PFSK-1 (cell line): Measurements from ENCODE around the gene ANO3.

Experiments used
- FOXP2 ChIP-seq: optimal IDR thresholded peaks from 2 replicates; pipeline ENCODE3; 2011; ENCODE audit warnings: borderline replicate concordance, control low read depth, inconsistent platforms; ENCODE audit not compliant: insufficient read depth; ENCODE audit errors: extremely low read length, extremely low read depth
- POLR2AphosphoS5 ChIP-seq: IDR thresholded peaks from 2 replicates; pipeline ENCODE4 v1.6.1; 2012; ENCODE audit warnings: low read depth, mild to moderate bottlenecking, control low read depth, low read length, moderate library complexity
- SIN3A ChIP-seq: IDR thresholded peaks from 2 replicates; pipeline ENCODE4 v1.6.1; 2012; ENCODE audit warnings: mild to moderate bottlenecking, low read length, moderate library complexity, borderline replicate concordance; ENCODE audit not compliant: insufficient read depth
- TAF1 ChIP-seq: IDR thresholded peaks from 2 replicates; pipeline ENCODE4 v1.6.1; 2012; ENCODE audit warnings: low read length, control low read depth, borderline replicate concordance; ENCODE audit not compliant: insufficient read depth
- TF ChIP-seq, protein P1 (sequence below), 2 experiments: IDR thresholded peaks; 2 replicates each; pipeline versions ENCODE4 v1.6.1 to v1.8.0; 2011 to 2012; ENCODE audit warnings: low read depth in 2 of 2, low read length in 2 of 2, control low read depth in 1 of 2, inconsistent platforms in 1 of 2, mild to moderate bottlenecking in 1 of 2, moderate library complexity in 1 of 2; ENCODE audit not compliant: insufficient read depth in 1 of 2

The ANO3 gene

DNA sequence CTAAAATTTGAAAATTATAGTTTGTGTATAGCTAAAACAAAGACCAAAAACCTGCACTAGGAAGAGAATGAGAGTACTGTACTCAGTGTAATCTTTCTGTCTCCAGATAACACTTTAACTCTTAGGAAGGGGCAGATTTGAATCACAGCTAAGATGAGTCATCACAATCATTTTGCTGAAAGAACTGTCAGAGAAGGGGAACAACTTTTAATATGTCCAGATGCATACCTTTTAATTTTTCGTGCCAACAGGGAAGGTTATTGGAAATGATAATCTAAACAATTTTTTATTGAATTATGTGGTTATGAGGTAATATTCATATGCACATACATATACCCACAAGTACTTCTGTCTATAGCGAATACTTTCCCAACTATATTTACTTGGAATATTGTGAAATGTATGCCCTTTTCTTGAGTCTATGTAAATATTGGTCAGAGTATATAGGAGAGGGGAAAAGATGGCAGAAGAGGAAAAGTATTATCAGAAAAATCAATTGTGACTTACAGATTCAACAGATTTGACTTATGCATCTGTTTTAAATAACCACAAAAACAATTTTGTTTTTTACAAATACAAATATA lies 291.2 kb downstream of the ANO3 start:
- no peak for TF ChIP-seq SIN3A
- TF ChIP-seq, protein P1, sequence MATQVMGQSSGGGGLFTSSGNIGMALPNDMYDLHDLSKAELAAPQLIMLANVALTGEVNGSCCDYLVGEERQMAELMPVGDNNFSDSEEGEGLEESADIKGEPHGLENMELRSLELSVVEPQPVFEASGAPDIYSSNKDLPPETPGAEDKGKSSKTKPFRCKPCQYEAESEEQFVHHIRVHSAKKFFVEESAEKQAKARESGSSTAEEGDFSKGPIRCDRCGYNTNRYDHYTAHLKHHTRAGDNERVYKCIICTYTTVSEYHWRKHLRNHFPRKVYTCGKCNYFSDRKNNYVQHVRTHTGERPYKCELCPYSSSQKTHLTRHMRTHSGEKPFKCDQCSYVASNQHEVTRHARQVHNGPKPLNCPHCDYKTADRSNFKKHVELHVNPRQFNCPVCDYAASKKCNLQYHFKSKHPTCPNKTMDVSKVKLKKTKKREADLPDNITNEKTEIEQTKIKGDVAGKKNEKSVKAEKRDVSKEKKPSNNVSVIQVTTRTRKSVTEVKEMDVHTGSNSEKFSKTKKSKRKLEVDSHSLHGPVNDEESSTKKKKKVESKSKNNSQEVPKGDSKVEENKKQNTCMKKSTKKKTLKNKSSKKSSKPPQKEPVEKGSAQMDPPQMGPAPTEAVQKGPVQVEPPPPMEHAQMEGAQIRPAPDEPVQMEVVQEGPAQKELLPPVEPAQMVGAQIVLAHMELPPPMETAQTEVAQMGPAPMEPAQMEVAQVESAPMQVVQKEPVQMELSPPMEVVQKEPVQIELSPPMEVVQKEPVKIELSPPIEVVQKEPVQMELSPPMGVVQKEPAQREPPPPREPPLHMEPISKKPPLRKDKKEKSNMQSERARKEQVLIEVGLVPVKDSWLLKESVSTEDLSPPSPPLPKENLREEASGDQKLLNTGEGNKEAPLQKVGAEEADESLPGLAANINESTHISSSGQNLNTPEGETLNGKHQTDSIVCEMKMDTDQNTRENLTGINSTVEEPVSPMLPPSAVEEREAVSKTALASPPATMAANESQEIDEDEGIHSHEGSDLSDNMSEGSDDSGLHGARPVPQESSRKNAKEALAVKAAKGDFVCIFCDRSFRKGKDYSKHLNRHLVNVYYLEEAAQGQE (IDR thresholded peaks at IDR 0.05; ENCODE audit: insufficient read depth in 1 of 2, low read depth in 2 of 2, low read length in 2 of 2), result no peak
- no peak for TF ChIP-seq POLR2AphosphoS5
- TF ChIP-seq TAF1, result no peak
- no peak for TF ChIP-seq FOXP2

DNA sequence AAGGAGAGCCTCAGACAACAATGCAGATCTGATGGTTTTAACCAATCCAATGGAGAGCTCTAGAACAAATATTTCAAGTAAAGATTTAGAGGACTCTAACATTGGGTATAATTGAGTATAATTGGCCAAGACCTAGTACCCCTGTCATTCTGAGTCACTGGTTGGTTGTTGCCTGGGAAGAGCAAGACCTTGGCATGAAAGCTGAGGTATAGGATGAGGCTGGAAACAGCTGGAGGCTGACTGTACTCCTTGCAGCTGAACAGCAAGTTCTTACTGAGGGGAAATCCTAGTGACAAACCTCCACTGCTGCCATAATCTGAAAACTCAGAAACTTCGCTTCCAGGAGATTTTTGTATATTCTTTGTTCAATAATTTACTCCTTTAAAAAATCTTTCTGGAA lies 294.4 kb downstream of the ANO3 start:
- TF ChIP-seq SIN3A (no peak), TAF1 (no peak), FOXP2 (no peak), POLR2AphosphoS5 (no peak)
- TF ChIP-seq, protein P1 (IDR thresholded peaks at IDR 0.05; ENCODE audit: insufficient read depth in 1 of 2, low read depth in 2 of 2, low read length in 2 of 2), result no peak

- TF ChIP-seq, protein P1 (IDR thresholded peaks at IDR 0.05; ENCODE audit: insufficient read depth in 1 of 2, low read depth in 2 of 2, low read length in 2 of 2), result no peak
- TF ChIP-seq POLR2AphosphoS5 (no peak), TAF1 (no peak), FOXP2 (no peak)
Measured at GRCh38 chr11:26632691-26633159, 300.8 kb downstream of the ANO3 start.

DNA sequence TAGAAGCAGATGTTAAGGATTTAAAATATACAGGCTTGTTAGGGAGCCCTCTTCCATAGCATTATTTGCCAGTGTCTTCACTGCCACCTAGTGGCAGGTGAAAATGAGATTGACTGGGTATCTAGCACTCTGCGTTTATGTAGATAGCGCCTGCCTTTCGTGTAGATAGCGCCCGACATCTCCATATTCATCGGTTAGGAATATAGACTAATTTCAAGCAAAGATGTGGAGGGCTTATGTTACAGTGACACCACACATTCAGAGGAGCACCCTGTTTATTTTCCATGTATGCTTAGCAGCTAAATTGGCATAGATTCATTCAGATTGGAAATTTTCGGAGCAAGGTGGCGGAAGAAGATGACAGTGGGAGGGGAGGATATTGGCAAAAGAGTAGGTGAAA lies 318.0 kb downstream of the ANO3 start:
- TF ChIP-seq POLR2AphosphoS5, result no peak
- no peak for TF ChIP-seq TAF1
- TF ChIP-seq SIN3A, result no peak
- TF ChIP-seq FOXP2, result no peak
- TF ChIP-seq, protein P1 (IDR thresholded peaks at IDR 0.05; ENCODE audit: insufficient read depth in 1 of 2, low read depth in 2 of 2, low read length in 2 of 2), result no peak

DNA sequence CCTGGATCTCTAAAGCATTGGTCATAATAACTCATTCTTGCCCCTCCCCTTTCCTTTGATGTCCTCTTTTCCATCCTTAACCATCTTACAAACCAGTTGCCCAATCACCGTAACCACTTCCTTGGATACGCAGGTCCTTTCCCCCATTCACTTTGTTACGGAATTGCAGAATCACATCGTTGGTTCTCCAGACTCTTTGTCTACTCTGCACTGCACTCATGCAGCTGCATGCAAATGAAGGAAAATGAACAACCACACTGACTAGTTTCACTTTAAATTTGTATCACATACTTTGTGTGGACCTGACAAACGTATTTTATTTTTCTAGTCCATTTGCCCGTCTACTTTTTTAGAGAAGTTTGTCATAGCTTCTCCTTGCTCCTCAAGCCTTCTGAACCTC lies 320.0 kb downstream of the ANO3 start:
- no peak for TF ChIP-seq POLR2AphosphoS5
